WTC11 (cell line): ENCODE data around the gene MYL3. TPM values are rescaled to one million over a fixed set of nuclear protein-coding genes. Genes with fewer than 3 reads are reported as not detected.

ENCODE experiments used
- ATAC-seq: fragments of 200-7000 bp; cut with Tn5 transposase; 2 replicates; pipeline ENCODE4 v1.10.0; 2021; ENCODE audit warnings: mild to moderate bottlenecking, moderate library complexity
- CTCF ChIA-PET: fragments of 300-600 bp; sonication (Branson Sonifier 250); formaldehyde crosslinking; loops from one replicate; lab custom pipeline; 2021; ENCODE audit warnings: antibody characterized with exemption; lab: Charles Lee
- POLR2A ChIA-PET: fragments of 350-600 bp; sonication (Branson Sonifier 250); formaldehyde crosslinking; loops from one replicate; lab custom pipeline; 2021; ENCODE audit warnings: antibody characterized with exemption; lab: Charles Lee
- DNase-seq: peaks from one replicate; pipeline ENCODE4 v3.0.0; 2021; ENCODE audit warnings: low spot score
- H3K27ac Mint-ChIP-seq: 2 replicates; pipeline ENCODE4 v1.8.0; 2021; ENCODE audit warnings: mixed read lengths
- H3K27me3 Mint-ChIP-seq: 2 replicates; pipeline ENCODE4 v1.8.0; 2021; ENCODE audit warnings: low read depth, mild to moderate bottlenecking, moderate library complexity, mixed read lengths
- H3K36me3 Mint-ChIP-seq: 2 replicates; pipeline ENCODE4 v1.8.0; 2021; ENCODE audit warnings: mixed read lengths
- H3K4me1 Mint-ChIP-seq: 2 replicates; pipeline ENCODE4 v1.8.0; 2022; ENCODE audit warnings: mixed read lengths
- H3K4me3 Mint-ChIP-seq: 2 replicates; pipeline ENCODE4 v1.8.0; 2021; ENCODE audit warnings: mild to moderate bottlenecking, moderate library complexity, mixed read lengths
- H3K9me3 Mint-ChIP-seq: 2 replicates; pipeline ENCODE4 v1.8.0; 2021; ENCODE audit warnings: mixed read lengths
- AR ChIP-seq: fragments of 250-450 bp; sonication (Bioruptor Pico); IDR thresholded peaks from 2 replicates; pipeline ENCODE4 v1.9.0; 2021; ENCODE audit warnings: mild to moderate bottlenecking
- ATF6 ChIP-seq: sonication (generic); formaldehyde crosslinking; IDR thresholded peaks from 2 replicates; pipeline ENCODE4 v1.8.1; 2023; ENCODE audit warnings: mild to moderate bottlenecking, missing genetic modification reagents
- CDX4 ChIP-seq: fragments of 250-450 bp; sonication (Bioruptor Pico); IDR thresholded peaks from 2 replicates; pipeline ENCODE4 v1.9.0; 2021; ENCODE audit warnings: moderate library complexity, mild to moderate bottlenecking, inconsistent platforms, borderline replicate concordance
- CREB1 ChIP-seq: sonication (generic); formaldehyde crosslinking; IDR thresholded peaks from 2 replicates; pipeline ENCODE4 v1.8.0; 2023; ENCODE audit warnings: mild to moderate bottlenecking, missing genetic modification reagents
- E2F1 ChIP-seq: sonication (generic); formaldehyde crosslinking; IDR thresholded peaks from 2 replicates; pipeline ENCODE4 v1.8.0; 2022; ENCODE audit warnings: mild to moderate bottlenecking, missing genetic modification reagents
- ELF4 ChIP-seq: sonication (generic); formaldehyde crosslinking; IDR thresholded peaks from 2 replicates; pipeline ENCODE4 v1.8.1; 2022; ENCODE audit warnings: low read depth, mild to moderate bottlenecking, moderate library complexity, missing genetic modification reagents
- MAX ChIP-seq: sonication (generic); formaldehyde crosslinking; IDR thresholded peaks from 2 replicates; pipeline ENCODE4 v1.8.0; 2022; ENCODE audit warnings: mild to moderate bottlenecking, missing genetic modification reagents
- MLX ChIP-seq: sonication (generic); formaldehyde crosslinking; IDR thresholded peaks from 2 replicates; pipeline ENCODE4 v1.8.1; 2023; ENCODE audit warnings: mild to moderate bottlenecking, missing genetic modification reagents, moderate library complexity
- NFYB ChIP-seq: sonication (generic); formaldehyde crosslinking; conservative IDR thresholded peaks from 2 replicates; pipeline ENCODE4 v1.8.0; 2022; ENCODE audit warnings: low read depth, missing genetic modification reagents
- NR1H2 ChIP-seq: sonication (generic); formaldehyde crosslinking; IDR thresholded peaks from 2 replicates; pipeline ENCODE4 v1.9.0; 2021; ENCODE audit warnings: mild to moderate bottlenecking, moderate library complexity, missing genetic modification reagents
- SMAD4 ChIP-seq: sonication (generic); formaldehyde crosslinking; IDR thresholded peaks from 2 replicates; pipeline ENCODE4 v1.8.0; 2022; ENCODE audit warnings: mild to moderate bottlenecking, missing genetic modification reagents
- STAT6 ChIP-seq: sonication (generic); formaldehyde crosslinking; conservative IDR thresholded peaks from 2 replicates; pipeline ENCODE4 v1.8.1; 2023; ENCODE audit warnings: mild to moderate bottlenecking, low read depth, missing genetic modification reagents, moderate library complexity
- TCF7 ChIP-seq: sonication (generic); formaldehyde crosslinking; IDR thresholded peaks from 2 replicates; pipeline ENCODE4 v1.8.0; 2022; ENCODE audit warnings: mild to moderate bottlenecking, low read depth, missing genetic modification reagents, moderate library complexity
- TP53 ChIP-seq: sonication (generic); formaldehyde crosslinking; IDR thresholded peaks from 2 replicates; pipeline ENCODE4 v1.8.1; 2023; ENCODE audit warnings: mild to moderate bottlenecking, missing genetic modification reagents
- ZBTB21 ChIP-seq: sonication (generic); formaldehyde crosslinking; IDR thresholded peaks from 2 replicates; pipeline ENCODE4 v1.8.1; 2023; ENCODE audit warnings: mild to moderate bottlenecking, missing genetic modification reagents, borderline replicate concordance
- ZNF219 ChIP-seq: sonication (generic); formaldehyde crosslinking; IDR thresholded peaks from 2 replicates; pipeline ENCODE4 v1.8.0; 2023; ENCODE audit warnings: missing genetic modification reagents, mild to moderate bottlenecking, borderline replicate concordance
- ZNF281 ChIP-seq: sonication (generic); formaldehyde crosslinking; IDR thresholded peaks from 2 replicates; pipeline ENCODE4 v1.8.0; 2023; ENCODE audit warnings: mild to moderate bottlenecking, missing genetic modification reagents
- total RNA-seq: library from RNA; stranded (reverse); gene quantifications from 3 replicates; pipeline ENCODE4 v1.2.3, GENCODE V29; 2021

The MYL3 gene
- total RNA-seq, 1 experiment from 2014 or later, result 0.31 TPM

- H3K4me1 Mint-ChIP-seq, result peaks cover 29% of the 10 kb centered on the region
- no peaks in the 10 kb centered on the region for H3K9me3 Mint-ChIP-seq
- no peak for ATAC-seq
- 0 out of 2 replicates have a peak overlapping the region, but pooled peaks have one; percentile 20 for H3K4me3 Mint-ChIP-seq
- no peak for DNase-seq
- no peak overlapping the region for H3K27ac Mint-ChIP-seq
- ChIA-PET CTCF (interaction anchor here (1.0 to 2.7 kb wide), 5 partner anchors 10 to 346 kb away, joined by 3 to 8 read pairs (median 4); no protein-coding TSS in a partner anchor), POLR2A (interaction anchor here (0.9 to 1.0 kb wide), 2 partner anchors 8 to 92 kb away, joined by 3 to 4 read pairs; no protein-coding TSS in a partner anchor)
- peaks cover 89% of the 10 kb centered on the region for H3K27me3 Mint-ChIP-seq
- TF ChIP-seq E2F1 (CRISPR knock-in tag), result no peak
- TF ChIP-seq ZBTB21 (CRISPR knock-in tag), result no peak
- TF ChIP-seq TP53 (CRISPR knock-in tag), result no peak
- no peak for TF ChIP-seq CDX4 (CRISPR knock-in tag)
- TF ChIP-seq ATF6 (CRISPR knock-in tag), result no peak
- no peak for TF ChIP-seq NR1H2 (CRISPR knock-in tag)
- TF ChIP-seq STAT6 (CRISPR knock-in tag), result no peak
- TF ChIP-seq MAX, result no peak
- no peak for TF ChIP-seq ZNF219 (CRISPR knock-in tag)
- no peak for TF ChIP-seq ZNF281 (CRISPR knock-in tag)
- TF ChIP-seq AR, result no peak
- no peak for TF ChIP-seq MLX (CRISPR knock-in tag)
- TF ChIP-seq ELF4 (CRISPR knock-in tag), result no peak
- no peak for TF ChIP-seq CREB1 (CRISPR knock-in tag)
- TF ChIP-seq SMAD4 (CRISPR knock-in tag), result no peak
- TF ChIP-seq NFYB (CRISPR knock-in tag), result no peak
- no peak for TF ChIP-seq TCF7
- no peaks in the 10 kb centered on the region for H3K36me3 Mint-ChIP-seq
Measured at GRCh38 chr3:46891132-46891531, 27.9 kb upstream of the MYL3 start.
